SU-DHL-6 (cell line): ENCODE data around the gene GKN2.

ENCODE experiments used
- H2AFZ ChIP-seq: fragments of 200-600 bp; sonication (generic); 2 replicates; pipeline ENCODE4 v1.6.1; 2014; ENCODE audit warnings: low read depth, mild to moderate bottlenecking, moderate library complexity, mixed read lengths, antibody characterized with exemption, low read length; ENCODE audit not compliant: severe bottlenecking
- H3F3A ChIP-seq: fragments of 200-600 bp; shearing (Covaris generic); 2 replicates; pipeline ENCODE4 v1.6.0; 2016; ENCODE audit warnings: antibody characterized with exemption, mild to moderate bottlenecking; ENCODE audit not compliant: insufficient read depth
- H3K27ac ChIP-seq: fragments of 200-600 bp; sonication (generic); 2 replicates; pipeline ENCODE4 v1.5.1; 2016; ENCODE audit warnings: low read depth, mild to moderate bottlenecking, low read length, moderate library complexity, mixed read lengths
- H3K27me3 ChIP-seq: fragments of 200-600 bp; sonication (generic), shearing (Covaris generic); 2 replicates; pipeline ENCODE4 v1.6.0; 2014; ENCODE audit warnings: mild to moderate bottlenecking, low read length
- H3K36me3 ChIP-seq: fragments of 200-600 bp; sonication (generic); 2 replicates; pipeline ENCODE4 v1.6.1; 2014; ENCODE audit warnings: mild to moderate bottlenecking, low read length, mixed read lengths
- H3K4me2 ChIP-seq: fragments of 300-600, 200-600 bp; shearing (Covaris generic), sonication (generic); 2 replicates; pipeline ENCODE4 v1.6.0; 2014; ENCODE audit warnings: low read length, low read depth, mild to moderate bottlenecking; ENCODE audit not compliant: poor library complexity, severe bottlenecking
- H3K4me3 ChIP-seq: fragments of 200-600 bp; sonication (generic); 2 replicates; pipeline ENCODE4 v1.5.1; 2014; ENCODE audit warnings: antibody characterized with exemption, low read length, mild to moderate bottlenecking, mixed read lengths; ENCODE audit not compliant: insufficient read depth, poor library complexity, severe bottlenecking
- H3K79me2 ChIP-seq: fragments of 200-600 bp; sonication (generic); 2 replicates; pipeline ENCODE4 v1.6.1; 2014; ENCODE audit warnings: mild to moderate bottlenecking, low read length, moderate library complexity; ENCODE audit not compliant: insufficient read depth
- H3K9ac ChIP-seq: fragments of 200-600 bp; sonication (generic); 2 replicates; pipeline ENCODE4 v1.7.0; 2014; ENCODE audit warnings: mild to moderate bottlenecking, low read length
- H3K9me2 ChIP-seq: fragments of 200-600 bp; sonication (generic); replicated peaks from 2 replicates; pipeline ENCODE4 v1.6.1; 2014; ENCODE audit warnings: low read length; ENCODE audit not compliant: insufficient read depth
- H3K9me3 ChIP-seq: fragments of 200-600 bp; sonication (generic); 2 replicates; pipeline ENCODE4 v1.6.1; 2014; ENCODE audit warnings: low read length, mixed read lengths; ENCODE audit not compliant: insufficient read depth
- H4K20me1 ChIP-seq: fragments of 200-600 bp; sonication (generic); 2 replicates; pipeline ENCODE4 v1.6.1; 2014; ENCODE audit warnings: low read depth, mild to moderate bottlenecking, antibody characterized with exemption, low read length, moderate library complexity, mixed read lengths
- CTCF ChIP-seq: fragments of 200-600 bp; sonication (generic); IDR thresholded peaks from one replicate; pipeline ENCODE4 v1.5.1; 2017; ENCODE audit warnings: antibody characterized with exemption, mild to moderate bottlenecking, low read length, moderate library complexity; ENCODE audit not compliant: insufficient read depth, poor library complexity, severe bottlenecking
- EZH2phosphoT487 ChIP-seq: fragments of 200-600 bp; sonication (generic), shearing (Covaris generic); conservative IDR thresholded peaks from 2 replicates; pipeline ENCODE4 v1.6.1; 2018; ENCODE audit warnings: mild to moderate bottlenecking, antibody characterized with exemption, low read length, moderate library complexity, mixed read lengths

The GKN2 gene

GRCh38 chr2:68912111-68912510 is 40.6 kb downstream of the GKN2 start:
- H3F3A ChIP-seq, result peaks cover 4% of the 10 kb centered on the region; the same call in 1 of the 2 replicates
- no peaks in the 10 kb centered on the region for H3K79me2 ChIP-seq
- H3K4me2 ChIP-seq, result no peak overlapping the region
- H2AFZ ChIP-seq, result no peak overlapping the region
- H3K27me3 ChIP-seq, result no peaks in the 10 kb centered on the region
- no peak overlapping the region for H3K4me3 ChIP-seq
- H3K9me3 ChIP-seq, result no peaks in the 10 kb centered on the region
- TF ChIP-seq EZH2phosphoT487 (no peak), CTCF (no peak)
- H3K9me2 ChIP-seq, result no peaks in the 10 kb centered on the region
- H4K20me1 ChIP-seq, result no peaks in the 10 kb centered on the region
- no peak overlapping the region for H3K9ac ChIP-seq
- no peaks in the 10 kb centered on the region for H3K36me3 ChIP-seq
- no peak overlapping the region for H3K27ac ChIP-seq

GRCh38 chr2:68911709-68912108 is 41.0 kb downstream of the GKN2 start:
- H3K9ac ChIP-seq, result no peak overlapping the region
- TF ChIP-seq CTCF (no peak), EZH2phosphoT487 (no peak)
- H3K36me3 ChIP-seq, result no peaks in the 10 kb centered on the region
- no peak overlapping the region for H2AFZ ChIP-seq
- no peaks in the 10 kb centered on the region for H3K9me2 ChIP-seq
- peaks cover 4% of the 10 kb centered on the region; the same call in 1 of the 2 replicates for H3F3A ChIP-seq
- H3K4me3 ChIP-seq, result no peak overlapping the region
- H4K20me1 ChIP-seq, result no peaks in the 10 kb centered on the region
- H3K27me3 ChIP-seq, result no peaks in the 10 kb centered on the region
- H3K79me2 ChIP-seq, result no peaks in the 10 kb centered on the region
- no peaks in the 10 kb centered on the region for H3K9me3 ChIP-seq
- H3K4me2 ChIP-seq, result no peak overlapping the region
- H3K27ac ChIP-seq, result no peak overlapping the region

DNA sequence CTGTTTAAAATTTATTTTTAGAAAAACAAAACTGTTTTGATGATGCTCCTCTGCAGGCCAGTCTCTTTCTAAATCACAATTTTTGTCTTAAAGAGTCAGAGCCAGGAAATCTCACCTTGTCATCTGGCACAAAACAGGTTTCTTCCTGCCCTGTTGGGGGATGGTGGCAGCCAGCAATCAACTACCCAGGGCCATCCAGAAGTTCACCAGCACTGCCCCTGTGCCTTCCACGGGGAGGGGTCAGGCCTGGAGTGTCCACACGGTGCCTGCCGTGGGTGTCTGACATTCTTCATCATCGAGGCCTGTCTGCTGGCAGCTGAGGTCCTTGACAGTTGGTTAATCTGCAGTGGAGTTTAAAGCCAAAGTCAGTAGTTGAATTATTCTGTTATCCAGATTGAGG is 41.4 kb downstream of the GKN2 start:
- no peaks in the 10 kb centered on the region for H3K9me2 ChIP-seq
- no peaks in the 10 kb centered on the region for H3K79me2 ChIP-seq
- H3K36me3 ChIP-seq, result no peaks in the 10 kb centered on the region
- H3K9me3 ChIP-seq, result no peaks in the 10 kb centered on the region
- no peak overlapping the region for H3K27ac ChIP-seq
- H3K9ac ChIP-seq, result no peak overlapping the region
- H3K4me3 ChIP-seq, result no peak overlapping the region
- no peak overlapping the region for H3K4me2 ChIP-seq
- H2AFZ ChIP-seq, result no peak overlapping the region
- no peaks in the 10 kb centered on the region for H3K27me3 ChIP-seq
- H4K20me1 ChIP-seq, result no peaks in the 10 kb centered on the region
- peaks cover 4% of the 10 kb centered on the region; the same call in 1 of the 2 replicates for H3F3A ChIP-seq
- TF ChIP-seq EZH2phosphoT487 (no peak), CTCF (no peak)
